Stimulated activated CD4-positive, alpha-beta T cell treated with anti-CD3 and anti-CD28 coated beads, TNF-alpha, amount 100 ng/mL, for 4 hours (primary cell): Measurements from ENCODE around the gene SPINK6.

Source experiments
- DNase-seq, 3 experiments: peaks; one replicate each; pipeline ENCODE4 v3.0.0-alpha.2; 2020; ENCODE audit warnings: low read depth in 3 of 3

The SPINK6 gene

GRCh38 chr5:148202531-148203203, at the start of gene SPINK6:
Gene SPINK6 (plus strand): TSS chr5:148203042. CDS start chr5:148203097, 55 bp downstream.
- no peak for DNase-seq

GRCh38 chr5:148156609-148157008, 46.2 kb upstream of the SPINK6 start:
- DNase-seq: no peak

DNA sequence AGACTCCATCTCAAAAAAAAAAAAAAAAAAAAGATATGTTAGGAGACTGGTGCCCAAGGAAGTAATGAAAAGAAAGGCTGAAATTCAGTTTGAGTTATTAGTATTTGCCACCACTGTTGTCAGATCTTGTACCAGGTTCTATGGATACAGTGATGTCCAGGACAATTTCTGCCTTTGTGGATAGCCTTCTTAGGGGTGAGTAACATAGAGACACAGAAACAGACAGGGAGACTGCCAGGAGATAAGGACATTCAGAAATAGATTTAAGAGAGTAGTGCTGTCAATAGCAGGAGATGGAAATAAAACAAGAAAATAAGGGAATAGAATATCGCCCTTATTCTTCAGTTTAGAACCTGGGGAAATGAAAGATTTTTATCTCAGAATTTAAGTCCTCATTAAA, 40.8 kb upstream of the SPINK6 start:
- DNase-seq: no peak

DNA sequence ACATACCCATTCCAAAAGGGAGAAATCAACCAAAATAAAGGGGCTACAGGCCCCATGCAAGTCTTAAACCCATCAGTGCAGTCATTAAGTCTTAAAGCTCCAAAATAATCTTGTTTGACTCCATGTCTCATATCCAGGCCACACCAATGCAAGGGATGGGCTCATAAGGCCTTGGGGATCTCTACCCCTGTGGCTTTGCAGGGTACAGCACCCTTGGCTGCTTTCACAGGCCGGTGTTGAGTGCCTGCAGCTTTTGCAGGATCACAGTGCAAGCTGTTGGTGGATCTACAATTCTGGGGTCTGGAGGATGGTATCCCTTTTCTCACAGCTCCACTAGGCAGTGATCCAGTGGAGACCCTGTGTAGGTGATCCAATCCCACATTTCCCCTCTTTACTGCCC, 39.5 kb upstream of the SPINK6 start:
- no peak for DNase-seq

GRCh38 chr5:148166550-148167283, 36.1 kb upstream of the SPINK6 start:
- no peak for DNase-seq

DNA sequence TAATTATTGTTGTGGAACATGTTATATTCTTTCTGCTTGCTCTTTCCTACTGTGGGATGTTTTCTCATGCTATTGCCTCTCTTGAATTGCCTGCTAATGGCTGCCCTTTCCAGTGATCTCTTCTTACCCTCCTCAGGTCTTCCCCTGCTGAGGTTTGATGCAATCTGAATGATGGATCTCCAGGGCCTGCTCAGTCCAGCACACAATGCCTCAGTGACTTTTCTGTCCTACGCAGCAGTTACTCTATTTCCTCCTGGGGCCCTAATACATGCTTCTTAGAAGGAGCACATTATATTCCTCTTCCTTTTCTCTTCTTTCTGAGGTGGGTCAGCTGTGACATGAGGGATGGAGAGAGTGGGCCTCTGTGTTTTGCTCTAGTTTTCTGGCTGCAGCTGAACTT, 34.6 kb upstream of the SPINK6 start, which contains the start of gene SPINK14:
Gene SPINK14 (plus strand): TSS at position 301 of the 400 bp plus-strand sequence. CDS start 1,187 bp downstream, outside the sequence.
- no peak for DNase-seq

GRCh38 chr5:148172377-148172776, 30.5 kb upstream of the SPINK6 start:
- DNase-seq: no peak

DNA sequence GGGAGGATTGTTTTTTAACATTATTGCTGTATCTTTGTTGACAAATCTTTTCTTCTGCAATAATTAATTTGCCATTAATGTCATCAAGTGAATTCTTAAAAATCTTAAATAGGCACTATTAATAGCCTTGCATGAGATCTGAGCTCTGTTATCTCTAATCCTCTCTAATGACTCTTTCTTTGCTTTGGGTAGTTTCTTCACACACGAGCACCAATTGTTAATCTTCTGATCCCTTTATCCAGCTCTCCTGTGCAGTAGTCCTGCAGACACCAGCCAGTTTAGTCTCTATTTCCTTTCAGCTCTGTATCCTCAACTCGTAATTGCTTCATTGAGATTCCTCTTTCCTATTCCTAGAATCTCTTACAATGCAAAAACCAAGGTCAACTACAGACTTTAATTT, 26.4 kb upstream of the SPINK6 start:
- no peak for DNase-seq

GRCh38 chr5:148177207-148177606, 25.6 kb upstream of the SPINK6 start:
- DNase-seq: no peak

GRCh38 chr5:148179234-148179824, 23.5 kb upstream of the SPINK6 start:
- DNase-seq: no peak

- DNase-seq: no peak
Observed at GRCh38 chr5:148186248-148187003, 16.4 kb upstream of the SPINK6 start.

DNA sequence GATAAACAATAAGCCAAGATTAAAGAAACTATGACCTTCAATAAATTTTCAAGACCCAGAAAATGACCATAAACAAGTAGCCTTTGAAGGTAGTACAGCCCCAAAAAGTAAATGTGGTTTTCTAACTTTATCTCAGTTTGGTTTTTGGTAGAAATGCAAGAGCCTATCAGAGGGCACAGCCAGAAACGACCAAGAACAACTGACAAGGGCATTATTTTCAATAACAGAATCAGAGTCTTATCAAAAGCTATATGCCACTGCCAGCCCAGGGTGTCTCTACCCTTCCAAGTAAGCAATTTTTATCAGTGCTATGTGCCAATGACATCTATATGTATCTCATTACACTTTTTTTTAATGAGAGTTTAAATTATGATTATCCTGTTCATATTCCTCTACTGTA, 11.8 kb upstream of the SPINK6 start:
- no peak for DNase-seq

DNA sequence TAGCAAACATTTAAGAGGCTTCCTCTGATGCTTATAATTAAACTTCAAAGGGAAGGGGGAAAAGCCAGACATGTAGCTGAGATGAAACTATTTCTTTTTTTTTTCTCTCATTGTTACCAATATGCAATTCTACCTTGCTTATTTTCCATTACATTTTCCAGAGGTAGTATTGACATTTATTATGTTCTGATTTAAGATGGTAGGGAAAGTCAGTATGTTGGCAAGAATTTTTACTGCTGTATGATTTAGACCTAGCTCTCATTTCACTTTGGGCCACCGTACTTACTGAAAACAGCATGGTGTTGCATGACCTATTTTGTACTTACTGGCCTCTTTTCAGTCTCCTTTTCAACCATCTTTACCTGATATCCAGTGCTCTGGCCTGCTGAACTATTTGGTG, 9.6 kb upstream of the SPINK6 start:
- no peak for DNase-seq

GRCh38 chr5:148201151-148201550, 1.7 kb upstream of the SPINK6 start:
- DNase-seq: no peak

GRCh38 chr5:148205044-148205806, 2.4 kb downstream of the SPINK6 start:
- DNase-seq: no peak

DNA sequence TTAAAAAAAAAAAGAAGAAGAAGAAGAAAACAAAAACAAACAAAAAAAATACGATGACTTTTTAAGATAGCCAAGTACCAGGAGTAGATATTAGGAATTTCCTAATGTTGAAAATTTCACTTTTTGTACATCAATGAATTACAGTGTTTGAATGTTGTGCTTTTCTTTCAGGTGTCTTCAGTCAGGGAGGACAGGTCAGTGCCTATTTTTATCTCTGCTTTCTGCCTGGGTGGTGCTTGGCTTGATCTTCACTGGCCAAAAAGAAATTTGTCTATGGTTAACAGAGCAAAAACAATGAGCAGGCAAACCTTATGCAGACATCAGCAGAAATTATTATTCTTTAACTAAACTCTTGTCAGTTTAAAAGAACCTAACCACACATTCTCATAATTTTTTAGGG, 3.0 kb downstream of the SPINK6 start:
- no peak for DNase-seq

GRCh38 chr5:148206620-148207019, 3.8 kb downstream of the SPINK6 start:
- DNase-seq: no peak

- no peak for DNase-seq
Observed at GRCh38 chr5:148208226-148208625, 5.4 kb downstream of the SPINK6 start.

- DNase-seq: no peak
Observed at GRCh38 chr5:148209151-148209770, 6.4 kb downstream of the SPINK6 start.

- DNase-seq: no peak
Observed at GRCh38 chr5:148214665-148215185, 11.9 kb downstream of the SPINK6 start.

DNA sequence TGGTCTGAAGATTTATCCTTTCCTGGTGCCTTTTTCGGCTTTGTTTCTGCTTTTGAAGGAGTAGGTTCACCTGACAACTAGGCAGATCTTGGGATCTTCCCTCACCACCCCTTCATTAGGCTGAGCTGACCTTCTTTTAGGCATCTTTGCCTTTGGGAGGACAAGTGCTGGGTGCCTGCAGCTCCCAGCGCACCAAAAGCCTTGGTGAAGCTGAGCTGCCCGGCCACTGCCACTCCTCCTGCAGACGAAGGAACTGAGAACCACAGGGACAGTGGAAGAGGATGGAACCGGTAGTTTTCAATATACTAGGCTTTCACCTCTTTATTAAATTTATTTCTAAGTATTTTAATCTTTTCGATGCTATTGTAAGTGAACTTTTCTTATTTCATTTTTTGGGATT, 18.7 kb downstream of the SPINK6 start:
- no peak for DNase-seq
